Measurements from ENCODE around the gene RPL10A.

The RPL10A gene

GRCh38 chr6:35493307-35493983, 25.2 kb downstream of the RPL10A start:
- no peak for DNase-seq

- no peak for DNase-seq
Observed at GRCh38 chr6:35494161-35494563, 26.0 kb downstream of the RPL10A start.

GRCh38 chr6:35495258-35496035, 27.2 kb downstream of the RPL10A start:
- DNase-seq: no peak

- DNase-seq: peak; percentile 62
Observed at GRCh38 chr6:35496036-35496840, 28.0 kb downstream of the RPL10A start.

GRCh38 chr6:35496841-35497570, 28.8 kb downstream of the RPL10A start, which contains the start of gene TEAD3:
TEAD3 (minus strand) TSS chr6:35497079.
- DNase-seq: peak; percentile 81

- peak; percentile 73 for DNase-seq
Observed at GRCh38 chr6:35497571-35498421, 29.6 kb downstream of the RPL10A start.

GRCh38 chr6:35498422-35499067, 30.3 kb downstream of the RPL10A start:
- no peak for DNase-seq

- DNase-seq: no peak
Observed at GRCh38 chr6:35499372-35499771, 31.2 kb downstream of the RPL10A start.

- no peak for DNase-seq
Observed at GRCh38 chr6:35500782-35501181, 32.6 kb downstream of the RPL10A start.

GRCh38 chr6:35501784-35502183, 33.6 kb downstream of the RPL10A start:
- no peak for DNase-seq

GRCh38 chr6:35503534-35503933, 35.3 kb downstream of the RPL10A start:
- DNase-seq: no peak

GRCh38 chr6:35505999-35506412, 37.8 kb downstream of the RPL10A start:
- no peak for DNase-seq

- no peak for DNase-seq
Observed at GRCh38 chr6:35506536-35506935, 38.3 kb downstream of the RPL10A start.

- DNase-seq: no peak
Observed at GRCh38 chr6:35507221-35507620, 39.0 kb downstream of the RPL10A start.

- no peak for DNase-seq
Observed at GRCh38 chr6:35508027-35508426, 39.8 kb downstream of the RPL10A start.

- no peak for DNase-seq
Observed at GRCh38 chr6:35508542-35508941, 40.3 kb downstream of the RPL10A start.

- DNase-seq: no peak
Observed at GRCh38 chr6:35510916-35511561, 42.8 kb downstream of the RPL10A start.

GRCh38 chr6:35511562-35511941, 43.4 kb downstream of the RPL10A start:
- no peak for DNase-seq

- no peak for DNase-seq
Observed at GRCh38 chr6:35512006-35512405, 43.8 kb downstream of the RPL10A start.

- DNase-seq: no peak
Observed at GRCh38 chr6:35512740-35513139, 44.5 kb downstream of the RPL10A start, which contains the start of gene TULP1. TULP1 (minus strand) TSS chr6:35512896; CDS start chr6:35512858, 38 bp downstream.

GRCh38 chr6:35514587-35514986, 46.4 kb downstream of the RPL10A start:
- DNase-seq: no peak

Measured in activated CD8-positive, alpha-beta memory T cell treated with anti-CD3 and anti-CD28 coated beads, Interleukin-2, amount 50 U/mL, for 48 hours (primary cell).